NCI-H524 (cell line): ENCODE results near the gene CACNA2D3.

Experiments used
- DNase-seq, 2 experiments: peaks; one replicate each; lab custom pipeline; 2025; lab: John Stamatoyannopoulos, UW

CACNA2D3 gene

DNA sequence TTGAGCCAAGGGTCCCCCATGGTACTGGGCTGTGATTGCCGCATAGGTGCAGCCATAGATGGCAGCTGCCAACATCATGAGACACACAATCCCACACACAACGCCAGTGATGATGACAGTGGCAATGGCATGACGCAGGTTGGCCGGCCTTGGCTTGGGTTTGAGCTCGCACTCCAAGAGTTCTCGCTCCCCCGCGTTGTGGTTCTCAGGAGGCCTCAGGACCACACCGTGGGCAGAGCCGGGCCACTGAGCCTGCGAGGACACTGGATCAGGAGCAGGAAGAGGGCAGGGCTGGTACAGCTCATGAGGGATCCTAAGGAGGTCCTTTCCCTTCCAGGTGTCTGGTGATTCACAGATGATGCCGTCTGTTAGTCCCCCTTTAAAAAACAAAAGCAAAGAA, 796.2 kb downstream of the CACNA2D3 start:
- DNase-seq: no peak

DNA sequence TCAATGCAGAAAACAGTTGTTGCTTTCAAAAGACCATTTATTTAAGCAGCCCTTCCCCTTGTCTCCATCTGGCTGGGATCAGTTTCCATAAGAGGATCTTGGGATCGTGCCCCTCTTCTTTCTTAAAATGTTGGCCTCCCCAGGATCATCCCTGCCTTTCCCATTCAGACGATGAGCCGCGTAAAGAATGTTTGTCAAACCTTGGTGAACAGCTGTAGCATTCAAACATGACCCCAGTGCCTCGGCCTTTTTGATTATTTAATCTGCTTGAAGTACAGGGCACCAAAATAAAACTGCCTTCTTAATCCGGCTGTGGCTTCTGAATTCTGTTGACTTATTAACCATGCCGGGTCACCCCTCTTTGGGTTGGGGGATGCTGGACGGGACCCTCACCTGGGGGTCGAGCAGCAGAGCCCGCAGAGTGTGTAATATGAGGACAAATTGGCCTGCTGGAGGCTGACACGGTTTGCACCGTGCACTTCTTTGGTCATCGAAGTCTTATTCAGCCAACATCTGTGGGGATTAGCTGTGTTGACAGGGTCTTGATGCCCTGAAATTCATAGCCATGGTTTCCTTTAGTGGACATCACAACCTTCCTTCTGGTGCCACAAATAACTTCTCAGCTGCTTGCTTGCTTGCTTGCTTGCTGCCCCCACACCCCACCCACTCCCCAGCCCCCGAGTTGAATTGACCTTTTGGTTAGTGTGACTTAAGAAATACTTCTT, 805.9 kb downstream of the CACNA2D3 start, which contains the start of gene LRTM1:
Gene LRTM1, minus strand, starts transcription at position 14 of the 725 bp plus-strand sequence. CDS start 148 bp downstream, outside the sequence.
- peak; percentile 52 to 82 for DNase-seq

DNA sequence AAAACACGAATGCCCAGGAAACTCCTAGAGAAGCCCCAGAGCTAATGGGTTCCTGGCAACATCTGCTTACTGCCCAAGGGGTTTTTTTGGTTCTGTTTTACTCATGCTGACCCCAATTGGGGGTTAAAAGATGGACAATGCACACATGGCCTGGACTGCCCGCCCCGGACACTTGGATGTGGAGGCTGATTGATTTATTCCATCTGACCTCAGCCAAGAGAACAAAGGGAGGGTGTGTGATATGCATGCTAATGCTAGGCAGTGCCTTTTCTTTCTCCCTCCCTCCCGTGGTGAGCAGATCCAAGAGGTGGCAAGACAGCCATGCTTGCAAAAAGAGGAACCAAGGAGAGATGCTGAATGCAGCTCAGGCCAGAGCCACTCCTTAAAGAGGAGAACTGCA, 808.8 kb downstream of the CACNA2D3 start:
- DNase-seq: no peak

GRCh38 chr3:54932606-54933005, 810.3 kb downstream of the CACNA2D3 start:
- DNase-seq: no peak

GRCh38 chr3:54935869-54936268, 813.5 kb downstream of the CACNA2D3 start:
- DNase-seq: no peak

DNA sequence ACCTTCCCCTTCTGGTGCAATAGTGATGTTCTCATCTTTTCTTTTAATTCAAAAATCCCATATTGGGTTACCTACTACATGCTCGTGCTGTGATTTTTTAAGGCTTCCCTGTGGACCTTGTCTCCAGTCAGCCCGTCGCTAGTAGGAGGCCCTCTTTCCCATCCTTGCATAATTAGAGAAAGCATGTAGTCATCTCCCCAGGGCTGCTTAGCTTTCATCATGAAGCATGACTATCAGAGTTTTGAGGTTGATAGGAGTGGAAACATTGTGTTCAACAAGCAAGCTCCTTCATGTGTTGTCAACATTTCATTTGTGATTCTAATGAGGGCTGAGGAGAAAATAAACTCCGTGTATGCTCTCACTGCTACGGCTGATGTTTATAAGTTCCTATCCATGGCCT, 814.2 kb downstream of the CACNA2D3 start:
- no peak for DNase-seq

GRCh38 chr3:54939557-54940300, 817.4 kb downstream of the CACNA2D3 start:
- DNase-seq: no peak

GRCh38 chr3:54940971-54941370, 818.6 kb downstream of the CACNA2D3 start:
- no peak for DNase-seq

- no peak for DNase-seq
Observed at GRCh38 chr3:54941690-54942362, 819.5 kb downstream of the CACNA2D3 start.

DNA sequence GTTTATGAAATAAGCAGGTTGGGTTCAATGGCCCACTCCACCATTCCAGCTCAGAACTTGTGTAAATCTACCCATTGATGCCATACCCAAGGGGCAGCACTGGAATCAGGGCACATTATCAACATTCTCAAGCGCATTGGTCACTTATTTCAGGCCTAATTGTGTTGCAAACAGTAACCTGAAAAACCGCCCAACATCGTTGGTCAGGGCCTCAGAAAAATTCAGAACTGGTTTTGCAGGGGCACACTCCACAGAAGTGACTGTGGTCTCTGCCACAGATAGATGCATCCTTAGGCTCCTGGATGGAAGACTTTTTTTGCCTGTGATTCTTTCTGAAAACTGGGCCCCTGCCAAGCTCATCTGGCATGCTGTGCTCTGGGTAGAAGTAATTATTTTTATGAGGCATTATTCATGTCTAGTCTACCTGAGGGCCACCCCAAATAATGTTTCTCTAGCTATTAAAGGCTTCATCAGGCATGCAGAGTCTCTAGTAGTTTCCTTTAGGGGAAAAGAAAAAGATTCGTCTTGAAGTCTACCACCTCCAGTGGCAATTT, 827.2 kb downstream of the CACNA2D3 start:
- no peak for DNase-seq

DNA sequence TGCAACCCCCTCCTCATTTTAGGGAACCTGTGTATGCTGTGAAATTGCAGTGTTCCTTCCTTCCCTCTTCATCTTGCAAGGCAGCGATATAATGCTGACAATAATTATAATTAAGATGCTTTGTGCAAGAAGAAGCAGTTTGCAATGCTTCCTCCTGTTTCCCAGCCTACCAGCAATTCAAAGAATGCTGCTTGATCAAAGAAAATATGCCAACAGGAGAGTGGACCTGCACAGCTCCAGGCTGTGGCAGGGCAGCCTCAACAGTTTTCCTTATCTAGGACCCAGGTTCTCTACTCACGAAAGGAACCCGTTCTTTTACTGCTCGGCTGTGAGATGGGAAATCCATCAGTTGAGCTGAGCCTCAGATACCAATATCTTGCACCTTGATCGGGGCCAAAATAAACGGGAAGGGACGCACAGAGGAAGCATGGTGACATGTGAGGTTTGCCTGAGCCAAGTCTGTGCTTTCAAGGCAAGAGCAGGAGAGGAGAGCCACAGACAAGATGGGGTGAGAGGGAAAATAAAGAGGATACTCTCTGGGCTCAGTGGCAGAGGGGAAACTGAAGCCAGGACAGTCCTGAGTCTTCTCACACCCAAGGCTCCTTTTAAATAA, 828.1 kb downstream of the CACNA2D3 start:
- DNase-seq: no peak

GRCh38 chr3:54951405-54951804, 829.1 kb downstream of the CACNA2D3 start:
- peak in 1 of 2 experiments; percentile 64 for DNase-seq

DNA sequence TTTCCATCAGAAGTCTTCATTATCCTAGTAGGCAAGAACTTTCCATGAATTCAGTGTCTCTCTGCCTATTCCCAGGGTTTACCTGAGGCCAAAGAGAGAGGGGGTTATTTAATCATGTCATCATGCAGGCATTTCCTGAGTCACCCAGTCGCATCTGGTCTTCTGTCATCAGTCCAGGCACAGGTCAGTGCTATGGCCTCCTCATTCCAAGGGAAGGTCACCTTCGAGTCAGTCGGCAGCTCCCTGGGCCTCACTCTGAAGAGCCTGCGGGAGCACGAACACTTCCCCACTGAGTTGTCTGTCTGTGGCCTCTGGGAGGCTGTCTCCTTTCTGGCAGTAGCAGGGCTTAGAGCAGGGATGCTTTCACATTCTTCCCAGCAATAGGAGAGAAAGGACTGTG, 831.7 kb downstream of the CACNA2D3 start:
- DNase-seq: no peak

DNA sequence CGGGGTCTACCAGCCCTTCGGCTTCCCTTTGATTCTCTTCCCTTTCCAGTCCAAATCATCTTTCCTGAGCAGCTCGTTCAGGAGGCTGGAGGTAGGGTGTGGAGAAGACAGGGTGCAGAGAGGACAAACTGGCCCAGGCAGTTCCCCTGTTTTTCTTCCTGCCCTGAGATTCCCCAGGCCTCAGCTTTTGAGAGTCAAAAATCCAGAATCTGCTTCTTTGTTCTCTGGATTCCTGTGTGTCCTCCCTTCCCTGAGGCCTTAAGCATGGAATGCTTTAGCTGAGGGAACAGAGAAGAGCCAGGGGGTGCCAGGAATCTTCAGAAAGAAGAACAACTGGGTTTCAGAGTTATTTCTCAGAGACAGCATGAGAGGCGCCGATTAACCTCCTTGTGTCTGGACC, 832.2 kb downstream of the CACNA2D3 start:
- no peak for DNase-seq

DNA sequence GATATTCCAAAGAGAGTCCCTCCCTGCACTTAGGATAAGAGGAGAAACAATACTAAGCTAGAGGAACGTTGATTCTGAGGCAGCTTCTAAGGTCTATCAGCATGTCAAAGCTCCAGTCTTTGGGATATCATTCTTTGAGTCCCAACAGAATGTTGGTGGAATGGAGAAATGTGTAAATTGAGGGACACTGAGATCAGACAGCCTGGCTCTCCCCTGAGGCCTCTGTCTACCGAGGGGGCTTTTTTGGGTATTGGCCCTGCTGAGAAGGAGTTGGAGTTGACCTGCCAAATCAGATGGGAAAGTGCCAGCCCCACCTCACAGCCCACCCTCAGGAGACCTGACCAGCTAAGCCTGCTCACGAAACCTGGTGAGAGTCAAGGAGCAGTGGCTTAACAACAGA, 833.1 kb downstream of the CACNA2D3 start:
- no peak for DNase-seq

- DNase-seq: no peak
Observed at GRCh38 chr3:54955941-54956340, 833.6 kb downstream of the CACNA2D3 start.

GRCh38 chr3:54957711-54958110, 835.4 kb downstream of the CACNA2D3 start:
- no peak for DNase-seq

DNA sequence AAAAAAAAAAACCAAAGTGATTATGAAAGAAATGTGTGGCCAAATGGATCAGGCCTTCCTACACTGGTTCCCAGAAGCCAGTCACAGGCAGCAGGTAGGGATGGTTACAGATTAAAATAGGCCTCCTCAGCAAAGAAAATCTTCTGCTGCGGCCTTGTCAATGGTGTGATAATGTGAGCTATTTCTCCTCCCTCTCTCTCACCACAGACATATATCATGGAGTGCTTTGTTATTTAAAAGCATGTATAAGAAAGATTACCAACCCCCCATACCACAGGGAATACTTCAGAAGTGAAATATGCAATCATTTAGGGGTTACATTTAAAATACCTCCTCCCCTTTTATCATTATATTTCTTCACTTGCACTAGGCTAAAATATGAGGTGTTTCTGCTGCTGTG, 837.7 kb downstream of the CACNA2D3 start:
- no peak for DNase-seq

- no peak for DNase-seq
Observed at GRCh38 chr3:54960701-54961100, 838.3 kb downstream of the CACNA2D3 start.

GRCh38 chr3:54962200-54962599, 839.8 kb downstream of the CACNA2D3 start:
- DNase-seq: no peak

- DNase-seq: no peak
Observed at GRCh38 chr3:54963641-54964040, 841.3 kb downstream of the CACNA2D3 start.

- no peak for DNase-seq
Observed at GRCh38 chr3:54964081-54964480, 841.7 kb downstream of the CACNA2D3 start.
